GM21737 (cell line): ENCODE results near the gene SVOP.
"Not testable (repeated sequence)": the region's sequence is repeated elsewhere in the genome, so short reads cannot be mapped to it uniquely, and the experiment has no call there.

Experiments
- ATAC-seq: cut with Tn5 transposase; IDR thresholded peaks from one replicate; pipeline ENCODE4 v1.9.1; 2021; ENCODE audit warnings: mild to moderate bottlenecking, moderate library complexity; ENCODE audit not compliant: unreplicated experiment

The SVOP gene

GRCh38 chr12:108896336-108896735 lies 124.5 kb downstream of the SVOP start:
- ATAC-seq, result no peak

- no peak for ATAC-seq
These were observed 125.6 kb downstream of the SVOP start for GRCh38 chr12:108895220-108895802.

GRCh38 chr12:108890208-108890607 lies 130.7 kb downstream of the SVOP start:
- no peak for ATAC-seq

GRCh38 chr12:108888031-108888430 lies 132.8 kb downstream of the SVOP start:
- no peak for ATAC-seq

GRCh38 chr12:108886873-108887629 lies 133.8 kb downstream of the SVOP start:
- no peak for ATAC-seq

GRCh38 chr12:108884116-108885012 lies 136.5 kb downstream of the SVOP start:
- no peak for ATAC-seq

GRCh38 chr12:108881953-108882352 lies 138.9 kb downstream of the SVOP start:
- ATAC-seq, result no peak

GRCh38 chr12:108879615-108880254 lies 141.1 kb downstream of the SVOP start, which contains the start of gene DAO:
Gene DAO, plus strand, starts transcription at chr12:108880092. Its CDS starts 4,915 bp downstream, at chr12:108885007.
- ATAC-seq, result no peak

GRCh38 chr12:108876550-108876949 lies 144.3 kb downstream of the SVOP start:
- no peak for ATAC-seq

- ATAC-seq, result no peak
These were observed 145.0 kb downstream of the SVOP start for GRCh38 chr12:108875682-108876361.

- no peak for ATAC-seq
These were observed 145.6 kb downstream of the SVOP start for GRCh38 chr12:108875280-108875679.

- ATAC-seq, result no peak
These were observed 152.1 kb downstream of the SVOP start for GRCh38 chr12:108868781-108869180.

GRCh38 chr12:108866083-108866482 lies 154.8 kb downstream of the SVOP start:
- ATAC-seq, result not testable (repeated sequence)

- no peak for ATAC-seq
These were observed 155.7 kb downstream of the SVOP start for GRCh38 chr12:108865169-108865568.

- no peak for ATAC-seq
These were observed 158.3 kb downstream of the SVOP start for GRCh38 chr12:108862588-108862959.

- no peak for ATAC-seq
These were observed 158.8 kb downstream of the SVOP start for GRCh38 chr12:108861878-108862587.

GRCh38 chr12:108860443-108860842 lies 160.4 kb downstream of the SVOP start:
- no peak for ATAC-seq

GRCh38 chr12:108859923-108860291 lies 161.0 kb downstream of the SVOP start:
- ATAC-seq, result no peak

- not testable (repeated sequence) for ATAC-seq
These were observed 161.5 kb downstream of the SVOP start for GRCh38 chr12:108859141-108859922.
